HL-60 (cell line): Measurements from ENCODE around the gene DENND4A.

Experiments
- CTCF ChIP-seq: IDR thresholded peaks from one replicate; pipeline ENCODE4 v1.5.1; 2011; ENCODE audit warnings: low read length, control low read depth, inconsistent platforms; ENCODE audit not compliant: insufficient read depth
- GABPA ChIP-seq: IDR thresholded peaks from 2 replicates; pipeline ENCODE4 v1.6.1; 2012; ENCODE audit warnings: low read depth
- POLR2AphosphoS5 ChIP-seq: IDR thresholded peaks from 2 replicates; pipeline ENCODE4 v1.6.1; 2012; ENCODE audit warnings: low read depth
- REST ChIP-seq: IDR thresholded peaks from 2 replicates; pipeline ENCODE4 v1.6.1; 2012; ENCODE audit warnings: low read depth; ENCODE audit not compliant: insufficient replicate concordance
- SPI1 ChIP-seq: IDR thresholded peaks from 2 replicates; pipeline ENCODE4 v1.6.1; 2012; ENCODE audit warnings: low read depth, mild to moderate bottlenecking, borderline replicate concordance

GRCh38 chr15:65653801-65654521 lies 138.1 kb downstream of the DENND4A start:
- TF ChIP-seq CTCF (no peak), REST (no peak), GABPA (no peak), POLR2AphosphoS5 (no peak), SPI1 (no peak)
